ENCODE measurements around the gene DUSP28. TPM values are rescaled to one million over a fixed set of nuclear protein-coding genes. Genes with fewer than 3 reads are reported as not detected.
A peak's percentile ranks its signal among the peaks of the same experiment; 100 is the strongest.
"Not testable (repeated sequence)": the region's sequence is repeated elsewhere in the genome, so short reads cannot be mapped to it uniquely, and the experiment has no call there.

DUSP28 gene
- polyA plus RNA-seq, 3 donors, result 6.2 to 7.6 (median 6.2) TPM

DNA sequence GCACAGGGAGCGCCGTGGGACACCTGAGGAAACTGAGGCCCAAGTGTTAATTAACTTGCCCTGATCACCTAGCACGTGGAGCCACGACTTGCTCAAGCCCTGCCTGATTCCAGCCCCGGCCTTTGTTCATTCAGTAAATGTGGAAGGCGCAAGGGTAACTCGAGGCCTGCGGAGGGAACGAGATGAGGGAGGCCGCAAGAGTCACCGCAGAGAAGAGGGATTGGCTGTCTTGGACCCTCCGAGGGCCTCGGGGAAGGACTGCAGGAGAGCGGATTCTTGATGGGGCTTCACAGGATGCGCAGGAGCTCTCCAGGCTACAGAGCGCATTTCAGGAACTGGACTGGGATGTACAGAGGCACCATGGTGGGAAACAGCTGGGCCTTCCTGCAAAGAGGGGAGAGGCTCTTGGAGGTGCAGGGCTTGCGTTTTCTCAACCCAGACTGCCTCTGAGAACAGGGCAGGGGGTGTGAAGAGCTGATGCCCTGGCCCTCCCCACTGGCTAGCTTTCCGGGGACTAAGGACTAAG, 1.9 kb upstream of the DUSP28 start:
- DNase-seq (ENCODE audit: low read depth in 3 of 3, low spot score in 2 of 3), result no peak

- no peak for DNase-seq (ENCODE audit: low read depth in 3 of 3, low spot score in 2 of 3)
These were observed 871 bp upstream of the DUSP28 start for GRCh38 chr2:240559286-240559685.

GRCh38 chr2:240560480-240561324, 545 bp downstream of the DUSP28 start:
- DNase-seq (ENCODE audit: low read depth in 3 of 3, low spot score in 2 of 3), result peak; percentile 94 to 97 (median 95)

GRCh38 chr2:240561325-240561971, 1.3 kb downstream of the DUSP28 start:
- no peak for DNase-seq (ENCODE audit: low read depth in 3 of 3, low spot score in 2 of 3)

DNA sequence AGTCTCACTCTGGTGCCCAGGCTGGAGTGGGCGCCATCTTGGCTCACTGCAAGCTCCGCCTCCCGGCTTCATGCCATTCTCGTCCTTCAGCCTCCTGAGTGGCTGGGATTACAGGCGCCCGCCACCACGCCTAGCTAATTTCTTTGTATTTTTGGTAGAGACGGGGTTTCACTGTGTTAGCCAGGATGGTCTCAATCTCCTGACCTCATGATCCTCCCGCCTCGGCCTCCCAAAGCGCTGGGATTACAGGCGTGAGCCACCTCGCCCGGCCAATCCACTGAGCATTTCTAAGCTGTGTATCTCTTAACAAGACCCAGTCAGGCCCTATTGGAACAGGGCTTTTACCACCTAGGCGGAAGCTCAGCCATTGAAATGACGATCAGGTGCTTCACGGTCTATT, 3.1 kb downstream of the DUSP28 start:
- not testable (repeated sequence) for DNase-seq (ENCODE audit: low read depth in 3 of 3, low spot score in 2 of 3)

GRCh38 chr2:240563951-240564560, 3.9 kb downstream of the DUSP28 start:
- DNase-seq (ENCODE audit: low read depth in 3 of 3, low spot score in 2 of 3), result no peak

DNA sequence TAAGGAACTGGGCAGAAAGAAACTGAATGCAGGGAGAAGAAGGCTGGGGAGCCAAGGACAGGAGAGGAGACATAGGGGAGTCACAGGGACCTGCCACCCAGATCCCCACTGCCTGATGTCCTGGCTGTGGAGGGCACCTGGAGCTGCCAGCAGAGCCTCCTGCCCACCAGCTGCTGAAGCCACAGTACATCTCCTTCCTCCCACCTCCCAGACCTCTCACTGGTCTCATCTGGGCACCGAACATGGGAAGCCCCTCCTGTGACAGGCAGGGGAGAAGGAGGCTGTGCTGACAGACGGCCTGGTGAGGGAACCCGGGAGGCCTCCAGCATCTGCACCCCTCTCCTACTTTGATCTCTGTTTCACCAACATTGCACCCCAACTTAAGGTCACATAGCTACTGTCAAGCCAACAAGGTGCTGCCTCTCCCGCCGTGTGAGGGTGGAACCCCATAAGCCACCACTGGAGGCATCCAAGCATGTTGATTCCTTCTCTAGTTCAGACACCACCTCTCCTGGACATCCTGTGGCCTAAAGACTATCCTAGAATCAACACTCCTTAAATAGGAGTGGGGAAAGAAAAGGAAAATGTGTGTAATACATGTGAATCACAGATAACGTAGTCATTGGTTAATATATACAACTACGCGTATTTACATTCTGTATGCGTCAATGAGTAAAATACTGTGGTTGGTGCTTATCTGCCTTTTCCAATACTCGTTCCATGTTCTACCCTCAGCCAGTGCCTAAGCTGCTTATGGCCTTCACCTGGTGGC, 4.6 kb downstream of the DUSP28 start:
- DNase-seq (ENCODE audit: low read depth in 3 of 3, low spot score in 2 of 3), result no peak

GRCh38 chr2:240565333-240566202, 5.4 kb downstream of the DUSP28 start:
- no peak for DNase-seq (ENCODE audit: low read depth in 3 of 3, low spot score in 2 of 3)

DNA sequence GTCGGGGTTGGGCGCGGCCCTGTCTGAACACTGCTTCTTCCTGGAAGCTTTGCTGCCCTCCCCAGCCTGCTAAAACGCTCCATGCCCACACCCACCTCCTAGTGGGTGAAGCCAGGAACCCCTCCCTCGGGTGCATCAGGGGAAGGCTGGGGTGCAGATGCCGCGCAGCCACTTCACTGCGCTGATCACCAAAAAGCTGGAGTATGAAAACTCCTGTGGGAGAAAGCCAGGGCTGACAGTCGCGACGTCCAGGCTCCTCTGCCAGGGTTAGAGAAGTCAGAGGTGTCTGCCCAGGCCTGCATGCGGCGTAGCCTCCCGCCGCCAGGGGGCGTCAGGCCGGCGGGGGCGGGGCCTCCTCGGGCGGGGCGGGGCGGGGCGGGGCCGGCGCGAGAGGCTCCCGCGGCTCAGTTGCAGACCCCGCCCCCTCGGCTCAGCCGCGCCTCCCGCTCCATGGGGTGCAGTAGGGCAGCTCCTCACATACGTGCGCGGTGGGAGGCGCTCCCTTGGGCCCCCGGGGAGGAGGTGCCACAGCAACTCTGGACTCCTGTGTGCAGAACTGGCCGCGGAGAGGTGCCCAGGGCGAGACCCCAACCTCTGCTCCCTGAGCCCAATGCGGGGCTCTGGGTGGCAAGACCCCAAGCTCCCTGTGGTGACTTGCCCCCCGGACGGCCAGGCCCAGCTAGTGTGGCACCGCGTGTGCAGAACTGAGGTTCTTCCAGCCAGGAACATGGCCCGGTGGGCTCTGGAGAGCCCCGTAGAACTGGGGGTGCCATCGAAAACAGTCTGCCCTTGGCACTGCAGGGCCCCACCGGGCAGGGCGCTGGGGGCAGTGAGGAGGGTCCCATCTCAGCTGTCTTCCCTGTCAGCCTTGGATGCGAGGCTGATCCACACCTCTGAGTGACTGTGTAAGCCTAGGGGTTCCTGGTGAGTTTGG, 6.3 kb downstream of the DUSP28 start:
- DNase-seq (ENCODE audit: low read depth in 3 of 3, low spot score in 2 of 3), result no peak

- DNase-seq (ENCODE audit: low read depth in 3 of 3, low spot score in 2 of 3), result no peak
These were observed 7.1 kb downstream of the DUSP28 start for GRCh38 chr2:240567137-240567871.

DNA sequence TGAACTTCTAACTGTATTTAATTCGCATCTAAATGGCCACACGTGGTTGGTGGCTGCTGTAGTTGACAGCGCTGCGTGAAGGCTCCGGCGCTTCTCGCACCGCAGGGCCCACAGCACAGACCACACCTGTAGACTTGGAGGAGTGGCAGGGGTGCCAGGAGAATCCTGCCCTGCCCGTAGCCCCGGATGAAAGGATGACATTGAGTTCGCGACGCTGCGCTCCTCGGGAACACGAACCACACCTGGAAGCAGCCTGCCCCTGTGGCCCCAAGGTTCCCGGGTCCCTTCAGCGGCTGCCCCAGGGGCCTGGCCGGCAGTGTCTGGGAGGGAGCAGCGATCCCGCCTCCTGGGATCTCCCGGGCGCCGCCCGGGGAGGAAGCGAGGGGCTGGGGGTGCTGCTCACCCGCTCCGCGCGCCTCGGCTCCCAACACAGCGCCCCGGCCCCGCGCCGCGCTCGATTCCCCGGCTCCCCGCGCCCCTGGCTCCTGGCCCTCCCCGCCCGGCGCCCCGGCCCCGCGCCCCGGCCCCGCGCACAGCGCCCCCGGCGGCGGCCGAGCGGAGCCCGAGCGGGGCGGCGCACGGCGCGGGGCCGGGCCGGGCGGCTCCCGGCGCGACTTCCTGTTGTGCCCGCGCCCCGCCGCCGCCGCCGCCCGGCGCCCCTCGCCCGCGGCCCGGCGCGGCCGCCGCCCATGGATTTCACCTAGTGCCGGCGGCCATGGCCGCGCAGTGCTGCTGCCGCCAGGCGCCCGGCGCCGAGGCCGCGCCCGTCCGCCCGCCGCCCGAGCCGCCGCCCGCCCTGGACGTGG, 7.9 kb downstream of the DUSP28 start, which contains the start of gene RNPEPL1:
Gene RNPEPL1, plus strand, starts transcription at position 613 of the 806 bp plus-strand sequence. Its CDS starts 103 bp downstream, at position 716.
- no peak for DNase-seq (ENCODE audit: low read depth in 3 of 3, low spot score in 2 of 3)

GRCh38 chr2:240568678-240569522, 8.7 kb downstream of the DUSP28 start:
- no peak for DNase-seq (ENCODE audit: low read depth in 3 of 3, low spot score in 2 of 3)

DNA sequence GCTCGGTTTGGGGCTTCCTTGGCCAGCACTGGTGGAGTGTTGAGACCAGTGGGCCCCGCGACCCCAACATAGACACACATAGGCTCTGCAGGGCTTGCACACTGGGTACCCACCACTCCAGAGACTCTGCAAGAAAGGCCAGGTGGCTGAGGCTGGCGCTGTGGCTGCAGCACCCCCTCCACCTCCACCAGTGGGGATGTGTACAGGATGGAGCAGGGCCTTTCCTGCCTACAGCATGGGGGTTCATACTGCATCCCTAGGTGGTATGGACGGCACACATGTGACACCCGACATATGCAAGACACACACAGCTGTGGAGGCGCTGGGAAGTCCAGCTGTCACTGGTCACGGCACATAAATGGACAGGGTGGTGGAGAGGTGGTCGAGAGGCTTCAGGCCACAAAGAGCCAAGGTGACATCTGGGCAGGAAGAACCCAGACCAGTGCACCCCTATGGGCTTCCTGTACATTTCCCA, 9.4 kb downstream of the DUSP28 start:
- no peak for DNase-seq (ENCODE audit: low read depth in 3 of 3, low spot score in 2 of 3)

GRCh38 chr2:240569998-240570530, 9.9 kb downstream of the DUSP28 start:
- DNase-seq (ENCODE audit: low read depth in 3 of 3, low spot score in 2 of 3), result no peak

DNA sequence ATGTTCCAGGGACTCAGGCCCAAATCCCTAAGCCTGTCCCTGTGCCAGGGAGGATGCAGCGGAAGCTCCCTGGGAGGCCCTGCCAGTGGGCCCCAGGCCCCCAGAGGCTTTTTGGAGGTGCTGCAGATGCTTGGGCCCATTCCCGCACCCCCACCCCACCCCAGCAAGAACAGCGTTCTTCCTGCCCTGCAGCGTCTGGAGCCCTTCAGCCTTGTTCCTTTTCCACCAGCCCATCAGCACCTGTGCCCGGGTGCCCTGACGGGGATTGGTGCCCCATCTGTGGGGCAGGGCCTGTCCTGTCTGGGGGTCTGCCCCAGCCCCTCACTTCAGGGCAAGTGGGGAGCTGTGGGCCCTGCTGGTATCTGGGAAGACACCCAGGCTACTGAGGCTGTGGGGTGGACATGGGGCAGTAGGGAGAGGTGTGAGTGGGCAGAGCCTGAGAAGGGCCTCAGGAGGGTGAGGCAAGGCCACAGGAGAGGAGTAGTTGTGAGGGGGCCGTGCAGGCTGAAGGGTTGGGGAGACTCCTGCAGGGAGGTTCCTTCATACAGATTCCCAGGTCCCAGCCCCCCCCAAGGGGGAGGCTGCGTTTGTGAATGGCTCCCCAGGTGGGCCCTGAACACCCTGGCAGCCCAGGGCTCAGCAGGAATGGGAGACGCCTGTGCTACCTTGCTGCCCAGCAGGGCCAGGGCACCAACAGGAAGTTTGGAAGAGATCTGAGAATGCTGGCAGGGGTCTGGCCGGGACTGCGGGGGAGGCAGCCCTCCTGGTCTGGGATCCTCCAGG, 10.6 kb downstream of the DUSP28 start:
- DNase-seq (ENCODE audit: low read depth in 3 of 3, low spot score in 2 of 3), result no peak
